HG02763 (cell line): ENCODE measurements around the gene RASSF3.
"Not testable (repeated sequence)": the region's sequence is repeated elsewhere in the genome, so short reads cannot be mapped to it uniquely, and the experiment has no call there.

Experiments used
- ATAC-seq: cut with Tn5 transposase; IDR thresholded peaks from one replicate; pipeline ENCODE4 v1.9.1; 2021; ENCODE audit warnings: mild to moderate bottlenecking, moderate library complexity; ENCODE audit not compliant: unreplicated experiment

RASSF3 gene

GRCh38 chr12:64610079-64610659, at the start of gene RASSF3:
RASSF3 (plus strand) TSS chr12:64610495; CDS start chr12:64610633, 138 bp downstream.
- peak; percentile 63 for ATAC-seq

- no peak for ATAC-seq
Measured at GRCh38 chr12:64561302-64562136, 48.8 kb upstream of the RASSF3 start.

- no peak for ATAC-seq
Measured at GRCh38 chr12:64566122-64566521, 44.2 kb upstream of the RASSF3 start.

GRCh38 chr12:64566831-64567517, 43.3 kb upstream of the RASSF3 start:
- ATAC-seq: no peak

GRCh38 chr12:64567570-64567969, 42.7 kb upstream of the RASSF3 start:
- ATAC-seq: no peak

- no peak for ATAC-seq
Measured at GRCh38 chr12:64568298-64568697, 42.0 kb upstream of the RASSF3 start.

GRCh38 chr12:64569923-64570691, 40.2 kb upstream of the RASSF3 start:
- no peak for ATAC-seq

GRCh38 chr12:64571411-64571810, 38.9 kb upstream of the RASSF3 start:
- no peak for ATAC-seq

- no peak for ATAC-seq
Measured at GRCh38 chr12:64572241-64572640, 38.1 kb upstream of the RASSF3 start.

GRCh38 chr12:64574837-64575236, 35.5 kb upstream of the RASSF3 start:
- no peak for ATAC-seq

GRCh38 chr12:64577046-64577445, 33.2 kb upstream of the RASSF3 start:
- no peak for ATAC-seq

- ATAC-seq: no peak
Measured at GRCh38 chr12:64578566-64578965, 31.7 kb upstream of the RASSF3 start.

- no peak for ATAC-seq
Measured at GRCh38 chr12:64580681-64581080, 29.6 kb upstream of the RASSF3 start.

GRCh38 chr12:64582114-64582513, 28.2 kb upstream of the RASSF3 start:
- no peak for ATAC-seq

- no peak for ATAC-seq
Measured at GRCh38 chr12:64582862-64583261, 27.4 kb upstream of the RASSF3 start.

GRCh38 chr12:64583395-64583770, 26.9 kb upstream of the RASSF3 start:
- ATAC-seq: not testable (repeated sequence)

GRCh38 chr12:64583771-64584421, 26.4 kb upstream of the RASSF3 start:
- no peak for ATAC-seq

- no peak for ATAC-seq
Measured at GRCh38 chr12:64585104-64585503, 25.2 kb upstream of the RASSF3 start.

- ATAC-seq: no peak
Measured at GRCh38 chr12:64587447-64587846, 22.8 kb upstream of the RASSF3 start.

GRCh38 chr12:64590183-64590582, 20.1 kb upstream of the RASSF3 start:
- ATAC-seq: no peak
